ENCODE measurements around the gene APOBEC3F.

Gene APOBEC3F

DNA sequence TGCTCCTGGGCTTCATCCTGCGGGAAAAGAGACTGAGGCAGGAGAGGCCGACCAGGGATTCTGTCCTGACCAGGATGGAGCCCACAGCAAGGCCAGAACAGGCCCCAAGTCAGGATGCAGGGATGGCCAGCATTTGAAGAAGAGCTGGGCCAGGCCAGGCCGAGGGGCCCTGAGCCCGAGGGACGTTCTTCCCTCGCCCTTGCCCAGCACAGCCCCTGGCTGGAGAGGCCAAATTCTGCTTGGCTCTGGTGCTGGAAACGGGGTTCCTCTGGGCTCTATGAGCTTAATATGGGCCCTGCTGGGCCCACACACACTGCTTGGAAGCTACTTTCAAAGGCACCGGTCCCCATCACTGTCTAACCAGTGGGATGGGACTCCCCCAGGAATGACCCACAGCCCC, 44.0 kb downstream of the APOBEC3F start:
- no peaks in the 10 kb centered on the region for H3K27me3 ChIP-seq (ENCODE audit: control insufficient read depth in 1 of 2, insufficient read depth in 2 of 2, low read length in 2 of 2)
- H3K4me3 ChIP-seq (ENCODE audit: low read length in 2 of 2) = no peak overlapping the region
- H3K36me3 ChIP-seq (ENCODE audit: control insufficient read depth in 2 of 2, insufficient read depth in 2 of 2, low read length in 2 of 2) = peaks cover 0 to 2% of the 10 kb centered on the region in 2 donors
- H3K9me3 ChIP-seq (ENCODE audit: control insufficient read depth in 2 of 2, low read length in 2 of 2) = no peaks in the 10 kb centered on the region
- no peak overlapping the region for H3K27ac ChIP-seq (ENCODE audit: low read length)
- H3K9ac ChIP-seq (ENCODE audit: low read length in 2 of 2) = no peak overlapping the region
- H3K4me1 ChIP-seq (ENCODE audit: control insufficient read depth, insufficient read depth, low read length) = peaks cover 8% of the 10 kb centered on the region

- H3K36me3 ChIP-seq (ENCODE audit: control insufficient read depth in 2 of 2, insufficient read depth in 2 of 2, low read length in 2 of 2) = no peaks in the 10 kb centered on the region
- no peaks in the 10 kb centered on the region for H3K27me3 ChIP-seq (ENCODE audit: control insufficient read depth in 1 of 2, insufficient read depth in 2 of 2, low read length in 2 of 2)
- peaks cover 8% of the 10 kb centered on the region for H3K4me1 ChIP-seq (ENCODE audit: control insufficient read depth, insufficient read depth, low read length)
- no peak overlapping the region for H3K4me3 ChIP-seq (ENCODE audit: low read length in 2 of 2)
- H3K27ac ChIP-seq (ENCODE audit: low read length) = no peak overlapping the region
- H3K9me3 ChIP-seq (ENCODE audit: control insufficient read depth in 2 of 2, low read length in 2 of 2) = no peaks in the 10 kb centered on the region
- no peak overlapping the region for H3K9ac ChIP-seq (ENCODE audit: low read length in 2 of 2)
Measured at GRCh38 chr22:39087098-39087497, 46.4 kb downstream of the APOBEC3F start.

DNA sequence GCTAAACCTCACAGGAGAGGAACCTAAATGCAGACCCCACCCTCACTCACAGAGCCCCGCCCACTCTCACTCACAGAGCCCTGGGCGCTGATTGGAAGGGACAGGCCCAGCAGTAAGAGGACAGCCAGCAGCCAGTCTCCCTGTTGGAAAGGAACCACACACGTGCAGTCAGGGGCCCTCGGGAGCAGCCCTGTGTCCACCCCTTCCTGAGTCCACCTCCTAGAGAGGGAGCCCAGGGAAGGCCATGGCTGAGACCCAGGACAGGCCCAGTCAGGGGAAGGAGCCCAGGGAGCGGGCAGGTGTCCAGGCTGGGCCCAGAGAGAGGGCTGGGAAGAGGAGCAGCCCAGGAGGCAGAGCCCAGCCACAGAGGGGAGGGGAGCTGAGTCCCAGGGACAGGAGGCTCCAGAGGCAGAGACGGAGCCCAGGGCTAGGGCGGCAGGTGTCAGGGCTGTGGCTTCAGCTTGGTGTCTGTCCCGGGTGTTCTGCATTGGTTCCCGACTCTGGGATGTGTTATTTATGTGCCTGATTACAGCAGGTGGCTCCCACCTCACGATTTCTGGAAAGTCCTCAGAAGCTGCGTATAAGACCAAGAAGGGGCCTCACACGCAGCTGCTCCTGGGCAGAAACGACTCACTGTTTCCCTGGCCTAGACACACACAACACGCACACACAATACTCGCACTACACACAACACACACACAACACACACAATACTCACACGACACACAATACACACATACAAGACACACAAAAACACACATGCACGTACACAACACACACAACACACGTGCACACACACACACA, 47.4 kb downstream of the APOBEC3F start:
- peak overlapping the region in 1 of 2 donors; percentile 29 for H3K9ac ChIP-seq (ENCODE audit: low read length in 2 of 2)
- H3K4me1 ChIP-seq (ENCODE audit: control insufficient read depth, insufficient read depth, low read length) = peaks cover 8% of the 10 kb centered on the region

DNA sequence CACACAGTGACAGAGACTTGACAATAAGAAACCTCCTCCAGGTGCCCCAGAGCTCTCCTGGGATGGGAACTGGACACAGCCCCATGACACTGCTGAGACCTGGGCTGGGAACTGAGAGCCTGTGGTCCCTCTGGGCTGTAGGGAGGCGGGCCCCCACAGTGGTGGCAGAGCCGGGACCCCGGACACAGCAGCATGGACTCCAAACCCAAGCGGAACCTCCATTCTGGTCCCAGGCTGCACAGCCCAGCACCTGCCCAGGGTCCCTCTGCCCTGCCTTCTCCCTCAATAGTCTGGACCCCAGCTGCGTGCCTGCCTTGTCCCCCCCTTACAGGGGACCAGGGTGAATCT, 48.0 kb downstream of the APOBEC3F start:
- Histone ChIP-seq H3K9ac (ENCODE audit: low read length in 2 of 2) (no peak overlapping the region), H3K27ac (ENCODE audit: low read length) (no peak overlapping the region), H3K4me1 (ENCODE audit: control insufficient read depth, insufficient read depth, low read length) (peaks cover 8% of the 10 kb centered on the region), H3K4me3 (ENCODE audit: low read length in 2 of 2) (no peak overlapping the region), H3K27me3 (ENCODE audit: control insufficient read depth in 1 of 2, insufficient read depth in 2 of 2, low read length in 2 of 2) (no peaks in the 10 kb centered on the region), H3K36me3 (ENCODE audit: control insufficient read depth in 2 of 2, insufficient read depth in 2 of 2, low read length in 2 of 2) (no peaks in the 10 kb centered on the region), H3K9me3 (ENCODE audit: control insufficient read depth in 2 of 2, low read length in 2 of 2) (no peaks in the 10 kb centered on the region)

More for the DNA sequence above, 47.4 kb downstream of the APOBEC3F start:
- H3K36me3 ChIP-seq (ENCODE audit: control insufficient read depth in 2 of 2, insufficient read depth in 2 of 2, low read length in 2 of 2) = no peaks in the 10 kb centered on the region
- no peak overlapping the region for H3K4me3 ChIP-seq (ENCODE audit: low read length in 2 of 2)
- no peaks in the 10 kb centered on the region for H3K9me3 ChIP-seq (ENCODE audit: control insufficient read depth in 2 of 2, low read length in 2 of 2)
- no peak overlapping the region for H3K27ac ChIP-seq (ENCODE audit: low read length)
- no peaks in the 10 kb centered on the region for H3K27me3 ChIP-seq (ENCODE audit: control insufficient read depth in 1 of 2, insufficient read depth in 2 of 2, low read length in 2 of 2)

DNA sequence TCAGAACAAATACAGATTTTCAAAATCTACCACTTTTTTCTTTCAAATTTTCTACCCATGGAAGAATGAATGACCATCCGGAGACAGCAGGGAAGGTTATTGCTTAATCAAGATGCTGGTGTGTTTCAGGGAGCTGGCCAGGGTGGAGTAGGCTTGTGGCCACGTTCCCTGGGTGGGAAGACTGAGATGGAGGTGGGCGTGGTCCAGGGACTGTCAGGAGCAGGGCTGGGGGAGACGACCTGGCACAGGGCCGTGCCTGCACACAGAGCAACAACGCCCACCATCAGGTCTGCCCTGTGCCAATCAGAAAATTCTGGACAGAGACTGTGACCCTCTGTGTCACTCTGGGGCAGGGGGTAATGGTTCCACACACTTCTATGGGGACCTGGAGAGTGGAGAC, 49.3 kb downstream of the APOBEC3F start:
- H3K36me3 ChIP-seq (ENCODE audit: control insufficient read depth in 2 of 2, insufficient read depth in 2 of 2, low read length in 2 of 2) = no peaks in the 10 kb centered on the region
- peaks cover 8% of the 10 kb centered on the region for H3K4me1 ChIP-seq (ENCODE audit: control insufficient read depth, insufficient read depth, low read length)
- no peaks in the 10 kb centered on the region for H3K27me3 ChIP-seq (ENCODE audit: control insufficient read depth in 1 of 2, insufficient read depth in 2 of 2, low read length in 2 of 2)
- no peak overlapping the region for H3K9ac ChIP-seq (ENCODE audit: low read length in 2 of 2)
- H3K4me3 ChIP-seq (ENCODE audit: low read length in 2 of 2) = no peak overlapping the region
- no peak overlapping the region for H3K27ac ChIP-seq (ENCODE audit: low read length)
- H3K9me3 ChIP-seq (ENCODE audit: control insufficient read depth in 2 of 2, low read length in 2 of 2) = no peaks in the 10 kb centered on the region

DNA sequence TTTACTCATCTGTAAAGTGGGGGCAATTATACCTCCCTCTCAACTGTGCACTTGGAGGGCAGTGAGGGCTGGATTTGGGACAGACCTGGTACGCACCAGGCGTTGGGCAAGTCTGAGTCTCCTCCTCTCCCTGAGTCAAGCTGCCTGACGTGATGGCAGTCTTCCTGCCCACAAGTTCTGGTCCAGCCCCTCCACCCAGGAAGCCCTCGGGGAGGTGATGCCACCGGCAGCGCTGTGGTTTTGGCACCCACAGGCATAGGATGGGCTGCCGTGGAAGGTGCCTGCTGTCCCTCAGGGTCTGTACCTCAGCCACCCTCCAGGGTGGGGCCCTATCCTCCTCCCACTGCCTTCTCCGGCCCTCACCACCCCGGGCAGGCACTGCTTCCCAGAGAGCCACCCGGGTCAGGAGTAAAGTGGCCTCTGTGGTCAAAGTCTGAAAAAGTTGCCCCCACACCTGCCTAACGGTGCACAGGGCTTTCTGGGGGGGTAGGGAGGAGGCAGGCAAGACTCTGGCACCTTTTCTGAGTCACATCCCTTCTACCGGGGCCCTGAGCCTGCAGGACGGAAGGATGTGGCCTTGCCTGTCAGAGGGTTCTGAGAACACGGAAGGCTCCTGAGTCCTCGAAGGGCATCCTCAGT, 49.9 kb downstream of the APOBEC3F start:
- Histone ChIP-seq H3K27me3 (ENCODE audit: control insufficient read depth in 1 of 2, insufficient read depth in 2 of 2, low read length in 2 of 2) (no peaks in the 10 kb centered on the region), H3K27ac (ENCODE audit: low read length) (no peak overlapping the region), H3K36me3 (ENCODE audit: control insufficient read depth in 2 of 2, insufficient read depth in 2 of 2, low read length in 2 of 2) (no peaks in the 10 kb centered on the region), H3K9ac (ENCODE audit: low read length in 2 of 2) (no peak overlapping the region), H3K4me3 (ENCODE audit: low read length in 2 of 2) (no peak overlapping the region), H3K4me1 (ENCODE audit: control insufficient read depth, insufficient read depth, low read length) (peaks cover 8% of the 10 kb centered on the region), H3K9me3 (ENCODE audit: control insufficient read depth in 2 of 2, low read length in 2 of 2) (no peaks in the 10 kb centered on the region)

- no peaks in the 10 kb centered on the region for H3K36me3 ChIP-seq (ENCODE audit: control insufficient read depth in 2 of 2, insufficient read depth in 2 of 2, low read length in 2 of 2)
- H3K27me3 ChIP-seq (ENCODE audit: control insufficient read depth in 1 of 2, insufficient read depth in 2 of 2, low read length in 2 of 2) = no peaks in the 10 kb centered on the region
- no peaks in the 10 kb centered on the region for H3K9me3 ChIP-seq (ENCODE audit: control insufficient read depth in 2 of 2, low read length in 2 of 2)
- no peak overlapping the region for H3K4me3 ChIP-seq (ENCODE audit: low read length in 2 of 2)
- H3K9ac ChIP-seq (ENCODE audit: low read length in 2 of 2) = no peak overlapping the region
- H3K4me1 ChIP-seq (ENCODE audit: control insufficient read depth, insufficient read depth, low read length) = peaks cover 8% of the 10 kb centered on the region
- no peak overlapping the region for H3K27ac ChIP-seq (ENCODE audit: low read length)
Measured at GRCh38 chr22:39091126-39092081, 50.7 kb downstream of the APOBEC3F start.

- Histone ChIP-seq H3K36me3 (ENCODE audit: control insufficient read depth in 2 of 2, insufficient read depth in 2 of 2, low read length in 2 of 2) (no peaks in the 10 kb centered on the region), H3K9me3 (ENCODE audit: control insufficient read depth in 2 of 2, low read length in 2 of 2) (no peaks in the 10 kb centered on the region), H3K4me1 (ENCODE audit: control insufficient read depth, insufficient read depth, low read length) (peaks cover 9% of the 10 kb centered on the region), H3K27me3 (ENCODE audit: control insufficient read depth in 1 of 2, insufficient read depth in 2 of 2, low read length in 2 of 2) (no peaks in the 10 kb centered on the region), H3K4me3 (ENCODE audit: low read length in 2 of 2) (no peak overlapping the region), H3K9ac (ENCODE audit: low read length in 2 of 2) (no peak overlapping the region), H3K27ac (ENCODE audit: low read length) (no peak overlapping the region)
Measured at GRCh38 chr22:39092111-39092862, 51.6 kb downstream of the APOBEC3F start.

DNA sequence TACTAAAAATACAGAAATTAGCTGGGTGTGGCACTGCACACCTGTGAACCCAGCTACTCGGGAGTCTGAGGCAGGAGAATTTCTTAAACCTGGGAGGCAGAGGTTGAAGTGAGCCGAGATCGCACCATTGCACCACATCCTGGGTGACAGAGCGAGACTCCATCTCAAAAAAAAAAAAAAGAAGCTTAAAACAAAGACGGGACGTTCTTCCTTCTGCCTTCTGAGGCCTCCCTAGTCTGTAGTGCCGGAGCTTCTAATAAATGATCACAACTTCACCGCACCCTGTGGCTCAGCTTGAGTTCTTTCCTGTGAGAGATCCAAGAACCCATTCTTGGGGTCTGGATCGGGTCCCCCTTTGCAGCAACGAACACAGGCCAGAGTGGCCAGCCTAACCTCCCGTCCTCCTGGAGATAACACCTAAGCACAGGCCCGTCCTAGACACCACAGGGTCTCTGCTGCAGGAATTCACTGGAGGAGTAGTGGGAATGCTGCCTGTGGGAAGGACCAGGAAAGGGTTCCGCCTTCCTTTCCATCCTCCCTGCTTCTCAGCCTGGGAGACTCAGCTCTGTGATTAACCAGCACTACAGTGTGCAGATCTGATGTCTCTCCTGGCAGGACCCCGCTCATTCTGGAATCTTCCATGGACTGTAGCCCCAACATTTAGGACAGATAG, 54.2 kb downstream of the APOBEC3F start:
- Histone ChIP-seq H3K36me3 (ENCODE audit: control insufficient read depth in 2 of 2, insufficient read depth in 2 of 2, low read length in 2 of 2) (no peaks in the 10 kb centered on the region), H3K27me3 (ENCODE audit: control insufficient read depth in 1 of 2, insufficient read depth in 2 of 2, low read length in 2 of 2) (no peaks in the 10 kb centered on the region), H3K9ac (ENCODE audit: low read length in 2 of 2) (no peak overlapping the region), H3K27ac (ENCODE audit: low read length) (no peak overlapping the region), H3K9me3 (ENCODE audit: control insufficient read depth in 2 of 2, low read length in 2 of 2) (no peaks in the 10 kb centered on the region), H3K4me3 (ENCODE audit: low read length in 2 of 2) (no peak overlapping the region), H3K4me1 (ENCODE audit: control insufficient read depth, insufficient read depth, low read length) (peaks cover 3% of the 10 kb centered on the region)

GRCh38 chr22:39095971-39096370, 55.3 kb downstream of the APOBEC3F start:
- H3K27ac ChIP-seq (ENCODE audit: low read length) = no peak overlapping the region
- H3K9ac ChIP-seq (ENCODE audit: low read length in 2 of 2) = no peak overlapping the region
- no peak overlapping the region for H3K4me3 ChIP-seq (ENCODE audit: low read length in 2 of 2)
- no peaks in the 10 kb centered on the region for H3K36me3 ChIP-seq (ENCODE audit: control insufficient read depth in 2 of 2, insufficient read depth in 2 of 2, low read length in 2 of 2)
- H3K9me3 ChIP-seq (ENCODE audit: control insufficient read depth in 2 of 2, low read length in 2 of 2) = no peaks in the 10 kb centered on the region
- H3K27me3 ChIP-seq (ENCODE audit: control insufficient read depth in 1 of 2, insufficient read depth in 2 of 2, low read length in 2 of 2) = no peaks in the 10 kb centered on the region
- peaks cover 3% of the 10 kb centered on the region for H3K4me1 ChIP-seq (ENCODE audit: control insufficient read depth, insufficient read depth, low read length)

Measured in stomach smooth muscle (tissue), 2 donors.